GM21529 (cell line): Measurements from ENCODE around the gene ANTXR2.
A peak's percentile ranks its signal among the peaks of the same experiment; 100 is the strongest.

Experiments used
- ATAC-seq: cut with Tn5 transposase; IDR thresholded peaks from one replicate; pipeline ENCODE4 v1.9.1; 2021; ENCODE audit not compliant: unreplicated experiment

The ANTXR2 gene

GRCh38 chr4:80070880-80071603, 2.0 kb downstream of the ANTXR2 start:
- no peak for ATAC-seq

- ATAC-seq, result peak; percentile 28
Observed at GRCh38 chr4:80069837-80070731, 2.9 kb downstream of the ANTXR2 start.

- ATAC-seq, result no peak
Observed at GRCh38 chr4:80069108-80069836, 3.8 kb downstream of the ANTXR2 start.

GRCh38 chr4:80065601-80066000, 7.4 kb downstream of the ANTXR2 start:
- no peak for ATAC-seq

- no peak for ATAC-seq
Observed at GRCh38 chr4:80062527-80062926, 10.5 kb downstream of the ANTXR2 start.

- no peak for ATAC-seq
Observed at GRCh38 chr4:80060804-80061203, 12.2 kb downstream of the ANTXR2 start.

GRCh38 chr4:80058740-80059139, 14.3 kb downstream of the ANTXR2 start:
- peak; percentile 99 for ATAC-seq

- ATAC-seq, result no peak
Observed at GRCh38 chr4:80054375-80054774, 18.7 kb downstream of the ANTXR2 start.

GRCh38 chr4:80053140-80053910, 19.7 kb downstream of the ANTXR2 start:
- no peak for ATAC-seq

GRCh38 chr4:80049813-80050534, 23.1 kb downstream of the ANTXR2 start:
- no peak for ATAC-seq

- ATAC-seq, result no peak
Observed at GRCh38 chr4:80049402-80049801, 23.6 kb downstream of the ANTXR2 start.

GRCh38 chr4:80045786-80046185, 27.2 kb downstream of the ANTXR2 start:
- ATAC-seq, result no peak

- ATAC-seq, result no peak
Observed at GRCh38 chr4:80043541-80043940, 29.5 kb downstream of the ANTXR2 start.

- ATAC-seq, result no peak
Observed at GRCh38 chr4:80042821-80043220, 30.2 kb downstream of the ANTXR2 start.

- ATAC-seq, result no peak
Observed at GRCh38 chr4:80037864-80038263, 35.2 kb downstream of the ANTXR2 start.

GRCh38 chr4:80036949-80037685, 35.9 kb downstream of the ANTXR2 start:
- ATAC-seq, result no peak

GRCh38 chr4:80036306-80036705, 36.7 kb downstream of the ANTXR2 start:
- no peak for ATAC-seq

- ATAC-seq, result no peak
Observed at GRCh38 chr4:80035336-80035735, 37.7 kb downstream of the ANTXR2 start.

- no peak for ATAC-seq
Observed at GRCh38 chr4:80033581-80033980, 39.4 kb downstream of the ANTXR2 start.
